HTERT RPE-1 (cell line): ENCODE results near the gene MTMR2.

Experiments
- in situ Hi-C: fragments of 300-500 bp; cut with MboI; formaldehyde crosslinking; loops from 4 replicates; pipeline ENCODE4 v1.14.3; 2020; ENCODE audit warnings: low sequenced_read_pairs

Gene MTMR2

DNA sequence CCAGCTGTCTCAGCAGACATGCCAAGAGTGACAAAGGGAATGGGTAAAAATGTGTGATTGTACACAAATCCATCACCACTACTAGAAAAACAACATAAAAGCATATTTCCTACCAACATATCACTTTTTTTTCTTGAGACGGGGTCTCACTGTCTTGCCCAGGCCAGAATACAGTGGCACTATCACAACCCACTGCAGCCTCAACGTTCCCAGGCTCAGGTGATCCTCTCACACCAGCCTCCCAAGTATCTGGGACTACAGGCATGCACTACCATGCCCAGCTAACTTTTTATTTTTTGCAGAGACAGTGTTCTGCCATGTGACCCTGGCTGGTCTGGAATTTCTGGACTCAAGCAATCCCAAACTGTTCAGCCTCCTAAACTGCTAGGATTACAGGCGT lies 5.2 kb downstream of the MTMR2 start:
- in situ Hi-C loops: no loop called here

DNA sequence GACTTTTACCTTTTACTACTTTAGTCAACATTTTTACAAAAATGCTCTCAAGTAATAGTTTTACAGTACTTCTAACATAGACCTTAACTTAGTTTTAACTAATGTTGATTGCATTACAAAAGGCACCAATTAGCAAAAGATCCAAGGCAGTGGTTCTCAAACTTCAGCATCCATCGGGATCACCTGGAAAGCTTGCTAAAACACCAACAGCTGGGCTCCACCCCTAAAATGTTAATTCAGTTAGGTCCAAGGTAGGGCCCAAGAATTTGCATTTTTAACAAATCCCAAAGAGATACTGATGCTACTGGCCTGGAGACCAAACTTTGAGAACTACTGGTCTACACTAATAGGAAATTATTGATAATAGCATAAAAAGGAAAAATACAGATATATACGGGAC lies 5.9 kb downstream of the MTMR2 start:
- in situ Hi-C loops: no loop called here

DNA sequence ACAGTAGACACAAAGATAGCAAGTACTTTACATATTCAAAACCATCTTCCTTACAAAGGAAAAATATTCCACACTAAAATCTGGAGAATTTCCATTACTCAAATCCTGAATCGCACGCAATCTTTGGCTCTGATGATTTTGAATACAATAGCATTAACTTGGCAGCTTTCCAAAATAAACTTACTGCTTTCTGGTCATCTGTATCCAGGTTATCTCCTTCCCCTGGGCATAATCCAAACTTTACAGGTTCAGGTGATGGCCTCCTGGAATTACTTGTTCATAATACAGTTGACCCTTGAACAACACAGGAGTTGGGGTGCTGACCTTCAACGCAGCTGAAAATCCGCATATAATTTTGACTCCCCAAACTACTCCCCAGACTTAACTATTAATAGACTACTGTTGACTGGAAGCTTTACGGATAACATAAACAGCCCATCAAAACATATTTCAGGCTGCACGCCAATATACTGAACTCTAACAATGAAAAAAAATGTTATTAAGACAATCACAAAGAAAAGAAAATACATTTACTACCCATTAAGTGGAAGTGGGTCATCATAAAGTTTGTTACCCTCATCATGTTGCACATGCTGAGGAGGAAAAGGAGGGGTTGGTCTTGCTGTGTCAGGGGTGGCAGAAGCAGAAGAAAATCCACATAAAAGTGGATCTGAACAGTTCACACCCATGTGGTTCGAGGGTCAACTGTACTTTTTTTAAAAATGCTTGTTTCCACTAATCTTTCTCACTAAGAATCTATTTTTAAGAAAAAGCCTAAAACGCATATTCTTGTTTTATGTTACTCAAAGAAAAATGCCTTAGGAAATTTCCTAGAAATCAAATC lies 6.5 kb downstream of the MTMR2 start:
- in situ Hi-C loops: no loop called here

DNA sequence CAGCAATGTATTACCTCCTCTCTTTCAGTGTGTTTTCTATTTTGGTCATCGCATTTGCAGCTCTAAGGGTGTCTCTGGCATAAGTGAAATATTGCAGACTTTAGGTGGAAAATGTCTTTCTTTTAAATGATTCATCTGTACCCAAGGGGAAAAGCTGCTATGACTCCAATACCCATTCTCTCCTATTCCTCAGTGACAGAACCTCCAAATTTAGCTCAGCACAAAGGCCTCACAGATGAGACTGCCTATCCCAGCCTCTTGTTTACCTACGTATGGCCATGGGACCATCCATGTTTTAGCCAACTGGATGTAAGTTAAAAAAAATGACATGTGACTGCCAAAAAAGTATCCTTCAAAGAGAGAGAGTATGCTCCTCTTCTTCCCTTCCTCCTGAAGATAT lies 7.9 kb downstream of the MTMR2 start:
- in situ Hi-C loops: no loop called here

DNA sequence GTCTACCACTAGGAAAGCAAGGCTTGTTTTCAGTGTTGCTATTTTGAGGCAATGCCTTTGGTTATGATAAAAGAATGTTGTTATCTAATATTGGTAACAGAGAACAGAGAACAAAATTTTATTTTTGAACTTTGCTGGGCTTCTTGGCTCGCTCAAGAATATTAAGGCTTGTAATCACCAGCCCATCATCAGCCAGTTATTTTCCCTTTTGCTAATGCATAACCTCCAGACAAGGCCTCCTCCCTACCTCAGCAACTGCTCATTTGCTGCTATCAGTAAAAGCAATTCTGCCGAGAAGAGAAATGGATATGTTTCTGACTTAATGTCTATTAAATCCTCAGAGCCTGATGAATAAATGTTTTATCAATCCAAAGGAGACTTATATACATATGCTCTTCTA lies 8.9 kb downstream of the MTMR2 start:
- in situ Hi-C loops: no loop called here

DNA sequence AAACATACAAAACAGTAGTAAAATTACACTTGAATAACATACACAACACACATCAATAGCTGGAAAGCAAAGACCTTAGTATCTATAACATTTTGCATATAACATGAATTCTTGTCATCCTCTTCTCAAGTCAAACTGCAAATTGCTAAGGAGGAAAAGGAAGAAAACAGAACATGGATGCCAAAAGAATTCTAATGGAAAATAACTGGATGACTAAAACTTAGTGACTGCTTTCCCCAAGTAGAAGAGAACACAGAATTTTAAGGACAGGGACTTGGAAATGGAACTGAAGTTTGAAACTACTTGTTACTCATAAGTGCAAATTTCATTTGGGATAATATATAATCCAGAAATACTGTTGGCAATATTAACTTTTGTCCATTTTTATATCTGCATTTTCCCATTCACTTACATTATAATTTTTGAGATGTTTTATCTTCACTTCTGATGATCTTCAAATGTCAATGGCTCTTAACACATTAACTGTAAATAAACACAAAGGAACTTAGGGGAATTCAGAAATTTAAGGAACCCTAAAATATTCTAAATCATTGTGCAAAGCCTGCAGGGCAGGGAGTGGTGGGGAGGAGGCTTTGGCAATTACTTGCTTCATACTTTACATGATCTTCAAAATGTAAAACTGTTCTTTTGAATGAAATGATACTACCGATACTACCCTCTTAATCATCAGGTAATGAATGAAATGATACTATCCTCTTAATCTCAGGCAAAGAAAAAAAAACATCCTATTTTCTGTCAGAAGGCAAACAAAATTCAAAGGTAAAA lies 9.9 kb downstream of the MTMR2 start:
- in situ Hi-C loops: no loop called here

DNA sequence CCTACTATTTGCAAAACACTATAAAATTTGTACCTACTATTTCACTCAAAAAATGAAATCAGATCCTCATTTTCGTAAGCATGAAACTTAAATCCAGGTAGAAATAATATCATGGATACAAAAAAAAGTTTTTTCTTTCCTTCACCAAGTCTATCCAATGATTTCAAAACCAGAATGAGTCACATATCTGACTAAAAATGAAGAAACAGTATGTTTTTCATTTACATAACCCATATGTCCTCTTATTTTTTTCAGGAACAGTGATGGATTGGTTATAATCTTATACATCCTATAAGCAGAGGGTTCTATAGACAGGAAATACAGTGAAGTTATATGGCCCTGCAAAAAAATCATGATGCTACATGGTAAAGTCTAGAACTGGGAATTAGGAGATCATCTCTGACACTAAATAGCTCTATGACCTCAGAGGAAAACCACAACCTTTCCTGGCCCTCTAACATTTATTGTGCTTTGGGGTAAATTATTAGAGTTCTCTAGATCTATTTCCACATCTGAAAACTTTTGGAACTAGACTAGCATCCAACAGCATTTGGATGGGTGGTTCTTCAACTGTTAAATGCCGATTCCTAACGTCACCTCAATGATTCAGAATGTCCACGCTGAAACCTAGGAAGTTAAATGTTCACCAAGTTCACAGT lies 10.9 kb downstream of the MTMR2 start:
- in situ Hi-C loops: no loop called here

DNA sequence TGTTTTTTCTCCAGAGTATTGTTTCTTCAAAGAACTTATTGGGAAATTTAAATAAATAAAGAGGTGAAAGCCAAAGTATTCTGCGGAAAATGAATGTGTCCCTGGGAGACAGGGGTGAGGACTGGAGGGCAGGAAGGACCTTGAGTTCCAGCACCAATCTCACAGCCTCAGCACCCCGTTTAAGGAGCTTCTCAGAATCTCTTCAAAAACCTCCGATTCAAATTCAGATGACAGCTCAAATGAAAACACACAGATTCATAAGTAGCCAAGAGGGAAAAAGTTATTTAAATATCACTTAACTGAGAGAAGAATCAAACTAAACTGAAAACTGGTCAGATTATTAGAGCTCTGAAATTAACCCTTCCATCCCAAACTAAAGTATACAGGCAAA lies 12.5 kb downstream of the MTMR2 start:
- in situ Hi-C loops: no loop called here

DNA sequence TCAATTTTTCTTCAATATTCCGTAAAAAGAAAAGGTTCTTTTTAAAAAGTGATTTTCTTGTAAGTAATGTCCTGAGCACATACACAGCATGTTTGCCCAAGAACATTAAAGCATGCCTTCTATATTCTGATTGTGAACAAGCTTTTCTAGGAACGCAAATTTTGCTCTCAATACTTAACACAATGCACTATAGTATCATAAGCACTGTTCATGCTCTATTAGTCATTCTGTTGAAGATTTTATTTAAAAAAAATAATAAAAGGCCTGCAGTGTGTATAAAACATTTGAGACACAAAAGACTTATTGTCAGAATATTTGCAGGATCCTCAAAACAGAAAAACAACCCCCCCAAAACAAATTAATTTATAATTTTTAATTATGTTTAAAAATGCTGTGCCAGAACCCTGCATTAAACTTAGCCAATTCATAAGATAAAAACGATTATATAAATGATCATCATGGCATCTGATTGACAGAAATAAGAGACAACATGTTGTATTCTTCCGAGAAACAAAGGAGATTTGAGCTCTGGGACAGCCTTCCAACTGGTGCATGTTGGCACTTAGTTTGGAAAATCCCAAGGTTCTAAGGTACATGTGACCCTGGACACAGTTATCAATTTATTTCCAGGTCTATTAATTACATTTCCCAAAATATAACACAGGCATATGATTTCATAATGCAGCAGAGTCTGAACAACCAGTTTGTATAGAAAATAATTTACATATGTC lies 13.1 kb downstream of the MTMR2 start:
- in situ Hi-C loops: no loop called here

DNA sequence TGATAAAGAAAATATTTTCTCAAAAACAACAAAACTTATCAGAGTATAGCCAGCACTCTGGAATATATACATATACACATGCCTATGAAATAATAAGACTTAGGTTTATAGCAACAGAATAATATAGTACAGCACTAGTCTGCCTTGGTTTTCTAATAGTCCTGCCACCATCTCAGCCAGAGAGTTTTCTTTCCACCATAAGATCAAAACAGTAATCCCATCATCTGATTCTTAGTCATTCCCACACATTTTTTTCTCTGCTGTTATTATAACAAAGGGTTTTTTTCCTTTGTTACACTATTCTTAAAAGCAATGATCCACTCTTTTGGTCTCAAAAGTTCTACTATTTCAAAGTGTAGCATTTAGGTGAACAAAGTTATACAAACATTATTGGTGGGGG lies 15.1 kb downstream of the MTMR2 start:
- in situ Hi-C loops: no loop called here

DNA sequence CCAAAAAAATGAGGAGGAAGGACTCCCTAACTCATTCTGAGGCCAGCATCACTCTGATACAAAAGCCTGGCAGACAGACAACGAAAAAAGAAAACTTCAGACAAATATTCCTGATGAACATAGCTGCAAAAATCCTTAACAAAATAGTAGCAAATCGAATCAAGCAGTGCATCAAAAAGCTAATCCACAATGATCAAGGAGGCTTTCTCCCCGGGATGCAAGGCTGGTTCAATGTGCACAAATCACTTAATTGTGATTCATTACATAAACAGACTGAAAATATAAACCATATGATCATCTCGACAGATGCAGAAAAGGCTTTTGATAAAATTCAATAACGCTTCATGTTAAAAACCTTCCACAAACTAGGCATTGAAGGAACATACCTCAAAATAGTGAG lies 16.4 kb downstream of the MTMR2 start:
- in situ Hi-C loops: no loop called here

DNA sequence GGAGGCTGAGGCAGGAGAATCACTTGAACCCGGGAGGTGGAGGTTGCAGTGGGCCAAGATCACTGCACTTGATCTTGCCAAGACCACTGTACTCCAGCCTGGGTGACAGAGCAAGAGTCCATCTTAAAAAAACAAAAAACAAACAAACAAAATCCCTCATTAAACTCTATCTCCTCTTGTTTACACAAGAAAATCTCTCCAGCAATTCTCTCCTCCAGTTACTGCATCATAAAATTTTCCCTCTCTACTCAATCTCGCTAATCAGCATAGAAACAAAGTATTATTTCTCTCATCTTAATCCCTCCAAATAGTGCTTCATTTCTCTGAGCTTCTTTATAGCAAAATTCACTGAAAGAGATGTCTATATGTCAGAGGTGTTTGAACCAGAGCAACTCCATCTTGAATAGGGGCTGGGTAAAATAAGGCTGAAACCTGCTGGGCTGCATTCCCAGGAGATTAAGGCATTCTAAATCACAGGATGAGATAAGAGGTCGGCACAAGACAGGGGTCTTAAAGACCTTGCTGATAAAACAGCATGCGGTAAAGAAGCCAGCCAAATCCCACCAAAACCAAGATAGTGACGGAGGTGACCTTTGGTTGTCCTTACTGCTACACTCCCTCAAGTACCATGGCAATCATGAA lies 19.8 kb downstream of the MTMR2 start:
- in situ Hi-C loops: no loop called here

DNA sequence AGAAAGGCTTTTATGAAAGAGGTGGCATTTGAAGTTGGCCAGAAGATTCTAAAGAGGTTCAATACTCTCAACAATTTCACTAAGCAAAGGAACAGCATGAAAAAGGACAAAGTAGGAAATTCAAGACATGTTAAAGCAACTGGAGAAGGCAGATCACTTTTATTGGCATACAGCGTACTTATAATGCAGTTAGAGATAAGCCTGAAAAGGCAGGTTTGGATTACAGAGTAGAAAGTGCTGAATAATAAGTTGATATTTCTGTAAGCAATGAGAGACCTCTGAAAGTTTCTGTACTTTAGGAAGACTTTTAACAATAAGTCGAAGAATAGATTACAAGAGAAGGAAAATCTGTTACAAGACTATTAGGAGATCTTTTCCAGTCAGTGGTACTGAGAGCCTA lies 25.1 kb downstream of the MTMR2 start:
- in situ Hi-C loops: no loop called here

DNA sequence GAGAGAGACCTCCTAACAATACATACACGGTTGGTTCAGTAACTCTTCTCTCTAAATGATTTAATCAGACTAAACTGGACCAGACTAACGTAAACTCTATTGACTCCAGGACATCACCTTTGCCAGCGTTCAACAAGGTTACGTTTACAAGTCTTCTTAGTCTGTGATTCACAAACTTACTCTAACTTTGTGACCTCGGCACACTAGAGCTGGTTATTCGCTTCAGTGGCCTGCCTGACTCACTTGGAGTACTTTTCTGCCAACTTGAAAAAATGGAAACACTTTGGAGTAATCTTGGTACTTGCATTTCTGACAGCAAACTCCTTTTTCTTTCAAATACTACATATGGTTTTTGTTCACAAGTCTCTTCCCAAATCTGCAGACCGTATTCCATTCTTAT lies 26.2 kb downstream of the MTMR2 start:
- in situ Hi-C loops: no loop called here

DNA sequence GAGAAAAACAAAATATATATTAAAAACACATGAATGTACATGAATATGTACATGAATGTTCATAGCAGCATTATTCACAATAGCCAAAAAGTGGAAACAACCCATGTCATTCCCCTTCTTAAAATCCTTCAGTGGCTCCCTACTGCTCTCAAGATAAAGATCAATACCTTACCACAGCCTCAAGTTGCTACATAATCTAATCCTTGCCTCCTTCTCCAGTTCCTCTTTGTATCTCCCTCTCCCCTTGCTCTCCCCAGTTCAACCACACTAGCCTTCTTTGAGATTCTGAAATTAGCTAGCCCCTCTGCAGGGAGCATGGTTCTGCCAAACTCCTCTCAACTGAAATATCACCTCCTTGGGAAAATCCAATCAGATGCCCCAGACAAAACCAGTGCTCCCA lies 28.1 kb downstream of the MTMR2 start:
- in situ Hi-C loops: no loop called here

DNA sequence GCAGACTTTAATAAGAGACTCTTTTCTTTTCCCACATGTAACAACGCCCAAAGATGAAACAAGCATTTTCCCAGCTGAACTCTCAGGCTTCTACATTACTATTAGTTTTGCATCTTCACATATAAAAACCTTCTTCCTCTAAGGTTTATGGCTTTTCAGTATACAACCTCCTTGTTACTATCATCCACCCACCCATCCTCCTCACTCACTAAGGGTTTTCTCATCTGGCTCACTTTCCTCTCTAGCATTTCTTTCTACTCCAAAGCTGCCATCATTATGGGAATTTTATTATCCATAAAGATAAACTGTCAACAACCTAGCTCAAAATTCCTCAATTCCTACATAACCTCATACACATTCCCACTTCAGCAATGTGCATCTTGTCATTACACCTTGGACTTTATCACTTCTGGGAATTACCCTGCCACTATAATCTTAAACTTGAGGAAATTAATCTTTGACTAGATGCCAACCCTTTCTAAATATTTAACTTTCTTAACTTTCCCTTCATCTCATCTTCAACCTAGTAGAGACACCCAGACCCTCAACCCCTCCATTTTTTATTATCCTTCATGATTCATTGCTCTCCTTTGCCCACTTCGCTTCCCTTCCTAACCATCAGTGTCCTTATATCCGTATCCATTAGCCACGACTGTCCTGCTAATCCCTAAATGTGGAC lies 30.9 kb downstream of the MTMR2 start:
- in situ Hi-C loops: no loop called here

DNA sequence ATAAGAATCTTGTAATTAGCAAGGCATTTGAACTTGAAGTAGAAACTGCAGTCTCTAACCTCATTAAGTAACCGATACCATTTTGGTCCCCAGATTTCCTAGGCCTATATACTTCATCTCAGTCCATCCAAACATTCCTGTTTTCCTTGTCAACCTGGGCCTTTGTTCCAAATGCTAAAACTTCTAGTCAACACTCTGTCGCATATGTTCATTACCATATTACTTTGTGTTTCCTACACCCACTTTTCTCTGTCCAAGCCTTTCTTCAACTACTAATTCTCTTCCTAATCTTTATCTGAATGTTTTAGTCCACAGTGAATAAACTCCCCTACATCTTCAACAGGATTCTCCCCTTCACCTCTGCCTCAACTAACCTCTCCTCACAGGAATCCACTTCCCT lies 31.4 kb downstream of the MTMR2 start:
- in situ Hi-C loops: no loop called here

DNA sequence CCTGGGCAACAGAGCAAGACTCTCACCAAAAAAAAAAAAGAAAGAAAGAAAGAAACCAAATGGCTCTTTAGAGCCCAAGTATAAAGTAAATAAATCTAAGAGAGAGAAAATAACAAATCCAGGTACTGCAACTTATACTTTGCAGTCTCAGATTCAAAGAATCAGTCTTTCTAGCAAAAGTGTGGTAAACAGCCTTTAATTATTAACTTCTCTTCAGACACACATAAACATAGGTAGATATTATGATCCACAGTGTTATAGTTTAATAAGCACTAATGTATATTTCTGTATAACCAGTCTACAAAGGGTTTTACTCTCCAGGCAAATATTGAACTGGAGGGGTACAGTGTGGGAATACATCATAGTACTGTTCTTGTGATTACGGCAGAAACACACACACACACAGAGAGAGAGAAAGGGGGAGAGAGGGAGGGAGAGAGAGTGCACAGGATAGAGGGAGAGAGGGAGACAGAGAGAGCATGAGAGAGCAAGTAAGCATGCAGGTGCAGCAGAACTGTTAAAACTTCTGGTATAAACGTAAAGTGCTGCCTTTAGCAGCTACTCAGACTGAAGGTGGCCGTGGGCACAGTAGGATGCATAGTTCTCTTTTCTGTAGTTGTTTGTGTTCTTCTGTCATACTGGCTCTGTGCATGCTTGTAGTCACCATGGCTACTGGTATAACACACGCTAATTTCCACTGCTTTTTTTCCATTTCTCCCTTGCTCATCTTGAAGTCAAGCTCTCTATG lies 32.3 kb downstream of the MTMR2 start:
- in situ Hi-C loops: no loop called here

DNA sequence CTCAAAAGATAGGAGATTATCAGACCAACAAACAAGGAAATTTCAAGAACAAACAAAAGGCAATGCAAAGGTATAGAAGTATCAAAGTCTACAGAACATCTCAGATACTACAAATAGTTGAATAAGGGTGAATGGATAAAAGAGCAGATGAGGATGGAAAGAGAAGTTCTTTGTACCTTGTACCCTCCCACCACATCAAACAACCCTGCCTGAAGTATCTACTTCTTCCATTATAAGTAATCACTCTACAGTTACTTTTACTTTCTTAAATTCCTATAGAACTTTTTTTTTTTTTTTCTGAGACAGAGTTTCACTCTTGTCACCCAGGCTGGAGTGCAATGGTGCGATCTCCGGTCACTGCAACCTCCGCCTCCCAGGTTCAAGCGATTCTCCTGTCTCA lies 35.1 kb downstream of the MTMR2 start:
- in situ Hi-C loops: no loop called here
